ENCODE data around the gene BCAR3. TPM values are rescaled to one million over a fixed set of nuclear protein-coding genes. Genes with fewer than 3 reads are reported as not detected.

Gene BCAR3
- total RNA-seq, 1 donor from 2014 or later, result 22.8 TPM

DNA sequence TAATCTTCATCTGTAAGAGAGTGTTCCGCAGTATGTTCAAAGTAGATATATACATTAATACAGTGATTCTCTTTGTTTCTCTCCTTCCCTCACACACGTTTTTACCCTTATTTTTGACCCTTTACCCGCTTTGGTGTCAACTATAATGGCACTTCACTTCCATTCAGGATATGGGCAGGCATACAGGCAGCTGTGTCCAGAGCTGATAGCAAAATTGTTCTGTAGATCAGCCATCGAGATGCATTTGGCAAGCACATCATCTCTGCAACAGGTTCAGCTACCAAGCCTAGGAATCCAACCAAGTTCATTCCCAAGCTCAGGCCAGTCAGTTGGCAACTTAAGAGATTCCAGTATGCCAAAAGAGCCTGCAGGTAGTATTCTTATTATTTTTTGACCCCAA lies 158.9 kb downstream of the BCAR3 start:
- no peak for DNase-seq (ENCODE audit: extremely low spot score in 2 of 2)
- no peaks in the 10 kb centered on the region for H3K27me3 ChIP-seq
- H3K4me1 ChIP-seq, result no peaks in the 10 kb centered on the region
- H3K27ac ChIP-seq, result no peak overlapping the region
- TF ChIP-seq POLR2A (IDR thresholded peaks at IDR 0.05), result no peak
- no peak for TF ChIP-seq POLR2AphosphoS5 (IDR thresholded peaks at IDR 0.05; ENCODE audit: insufficient read depth in 1 of 2, low read depth in 1 of 2)
- TF ChIP-seq, protein P1, sequence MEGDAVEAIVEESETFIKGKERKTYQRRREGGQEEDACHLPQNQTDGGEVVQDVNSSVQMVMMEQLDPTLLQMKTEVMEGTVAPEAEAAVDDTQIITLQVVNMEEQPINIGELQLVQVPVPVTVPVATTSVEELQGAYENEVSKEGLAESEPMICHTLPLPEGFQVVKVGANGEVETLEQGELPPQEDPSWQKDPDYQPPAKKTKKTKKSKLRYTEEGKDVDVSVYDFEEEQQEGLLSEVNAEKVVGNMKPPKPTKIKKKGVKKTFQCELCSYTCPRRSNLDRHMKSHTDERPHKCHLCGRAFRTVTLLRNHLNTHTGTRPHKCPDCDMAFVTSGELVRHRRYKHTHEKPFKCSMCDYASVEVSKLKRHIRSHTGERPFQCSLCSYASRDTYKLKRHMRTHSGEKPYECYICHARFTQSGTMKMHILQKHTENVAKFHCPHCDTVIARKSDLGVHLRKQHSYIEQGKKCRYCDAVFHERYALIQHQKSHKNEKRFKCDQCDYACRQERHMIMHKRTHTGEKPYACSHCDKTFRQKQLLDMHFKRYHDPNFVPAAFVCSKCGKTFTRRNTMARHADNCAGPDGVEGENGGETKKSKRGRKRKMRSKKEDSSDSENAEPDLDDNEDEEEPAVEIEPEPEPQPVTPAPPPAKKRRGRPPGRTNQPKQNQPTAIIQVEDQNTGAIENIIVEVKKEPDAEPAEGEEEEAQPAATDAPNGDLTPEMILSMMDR (IDR thresholded peaks at IDR 0.05), result no peak
- intact Hi-C loops (cut with DNase I), result no loop called here
- no peak overlapping the region for H3K4me3 ChIP-seq
- no peaks in the 10 kb centered on the region for H3K36me3 ChIP-seq
- no peaks in the 10 kb centered on the region for H3K9me3 ChIP-seq

DNA sequence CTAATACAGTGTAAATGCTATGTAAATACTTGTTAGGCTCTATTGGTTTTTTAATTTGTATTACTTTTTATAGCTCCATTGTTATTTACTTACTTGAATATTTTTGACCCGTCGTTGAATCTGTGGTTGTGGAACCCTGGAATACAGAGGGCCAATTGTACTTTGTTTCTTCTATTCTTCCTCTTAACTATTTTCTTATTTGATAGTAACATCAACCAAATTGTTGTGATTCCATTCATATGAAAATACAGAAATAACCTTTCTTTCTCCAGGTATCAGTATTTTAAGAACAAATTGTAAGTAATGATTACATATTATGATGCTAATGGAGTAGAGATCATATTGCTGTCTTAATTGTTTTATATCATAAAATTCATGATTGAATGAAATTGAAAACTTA lies 160.0 kb downstream of the BCAR3 start:
- DNase-seq (ENCODE audit: extremely low spot score in 2 of 2), result no peak
- intact Hi-C loops (cut with DNase I), result no loop called here
- H3K27ac ChIP-seq, result no peak overlapping the region
- no peaks in the 10 kb centered on the region for H3K9me3 ChIP-seq
- TF ChIP-seq, protein P1 (IDR thresholded peaks at IDR 0.05), result no peak
- TF ChIP-seq POLR2AphosphoS5 (IDR thresholded peaks at IDR 0.05; ENCODE audit: insufficient read depth in 1 of 2, low read depth in 1 of 2), result no peak
- no peak for TF ChIP-seq POLR2A (IDR thresholded peaks at IDR 0.05)
- no peaks in the 10 kb centered on the region for H3K4me1 ChIP-seq
- H3K36me3 ChIP-seq, result no peaks in the 10 kb centered on the region
- H3K27me3 ChIP-seq, result no peaks in the 10 kb centered on the region
- no peak overlapping the region for H3K4me3 ChIP-seq

DNA sequence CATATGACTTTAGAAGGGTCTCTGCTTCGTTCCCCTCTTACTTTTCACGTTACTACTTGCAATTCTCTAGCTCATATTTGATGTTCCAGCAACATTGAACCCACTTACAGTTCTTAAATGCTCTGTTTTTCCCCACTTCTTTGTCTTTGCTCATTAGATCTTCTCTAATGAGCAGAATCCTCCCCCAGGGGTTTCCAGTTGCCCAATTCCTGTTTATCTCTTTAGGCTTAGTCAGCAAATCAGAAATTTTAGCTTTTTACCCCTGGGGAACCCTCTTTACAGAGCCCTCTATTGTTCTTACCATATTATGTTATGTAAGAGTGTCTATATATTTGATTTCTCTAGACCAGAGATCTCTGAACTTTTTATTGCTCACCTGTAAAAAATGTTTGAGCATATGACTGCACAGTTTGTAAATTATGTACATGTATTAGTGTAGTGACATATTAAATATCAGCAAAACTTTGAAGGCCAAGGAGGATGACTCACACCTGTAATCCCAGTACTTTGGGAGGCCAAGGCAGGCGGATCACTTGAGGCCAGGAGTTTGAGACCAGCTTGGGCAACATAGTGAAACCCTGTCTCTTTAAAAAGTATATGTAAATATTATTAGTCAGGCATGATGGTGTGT lies 162.3 kb downstream of the BCAR3 start:
- Histone ChIP-seq H3K9me3 (no peaks in the 10 kb centered on the region), H3K36me3 (no peaks in the 10 kb centered on the region), H3K4me3 (no peak overlapping the region), H3K27me3 (no peaks in the 10 kb centered on the region), H3K27ac (no peak overlapping the region), H3K4me1 (no peaks in the 10 kb centered on the region)
- DNase-seq (ENCODE audit: extremely low spot score in 2 of 2), result no peak
- intact Hi-C loops (cut with DNase I), result no loop called here
- TF ChIP-seq POLR2A (IDR thresholded peaks at IDR 0.05), result no peak
- TF ChIP-seq, protein P1 (IDR thresholded peaks at IDR 0.05), result no peak
- no peak for TF ChIP-seq POLR2AphosphoS5 (IDR thresholded peaks at IDR 0.05; ENCODE audit: insufficient read depth in 1 of 2, low read depth in 1 of 2)

DNA sequence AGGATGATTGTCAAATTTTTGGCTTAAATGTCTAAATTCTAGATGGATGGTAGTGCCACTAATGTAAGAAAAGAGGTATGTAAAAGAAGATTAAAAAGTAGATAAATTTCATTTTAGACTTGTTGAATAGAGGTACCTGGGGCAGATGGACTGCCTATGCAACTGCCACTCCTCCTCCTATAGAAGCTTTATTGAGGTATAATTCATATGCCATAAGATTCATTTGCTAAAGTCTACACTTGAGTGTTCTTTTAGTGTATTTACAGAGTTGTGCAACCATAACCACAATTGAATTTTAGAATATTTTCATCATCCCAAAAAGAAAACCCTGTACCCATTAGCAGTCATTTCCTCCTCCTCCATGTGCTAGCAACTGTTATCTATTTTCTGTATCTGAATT lies 163.1 kb downstream of the BCAR3 start:
- no peaks in the 10 kb centered on the region for H3K4me1 ChIP-seq
- H3K27ac ChIP-seq, result no peak overlapping the region
- no peak overlapping the region for H3K4me3 ChIP-seq
- intact Hi-C loops (cut with DNase I), result no loop called here
- TF ChIP-seq, protein P1 (IDR thresholded peaks at IDR 0.05), result no peak
- TF ChIP-seq POLR2AphosphoS5 (IDR thresholded peaks at IDR 0.05; ENCODE audit: insufficient read depth in 1 of 2, low read depth in 1 of 2), result no peak
- no peak for TF ChIP-seq POLR2A (IDR thresholded peaks at IDR 0.05)
- no peaks in the 10 kb centered on the region for H3K27me3 ChIP-seq
- no peak for DNase-seq (ENCODE audit: extremely low spot score in 2 of 2)
- no peaks in the 10 kb centered on the region for H3K9me3 ChIP-seq
- H3K36me3 ChIP-seq, result no peaks in the 10 kb centered on the region

DNA sequence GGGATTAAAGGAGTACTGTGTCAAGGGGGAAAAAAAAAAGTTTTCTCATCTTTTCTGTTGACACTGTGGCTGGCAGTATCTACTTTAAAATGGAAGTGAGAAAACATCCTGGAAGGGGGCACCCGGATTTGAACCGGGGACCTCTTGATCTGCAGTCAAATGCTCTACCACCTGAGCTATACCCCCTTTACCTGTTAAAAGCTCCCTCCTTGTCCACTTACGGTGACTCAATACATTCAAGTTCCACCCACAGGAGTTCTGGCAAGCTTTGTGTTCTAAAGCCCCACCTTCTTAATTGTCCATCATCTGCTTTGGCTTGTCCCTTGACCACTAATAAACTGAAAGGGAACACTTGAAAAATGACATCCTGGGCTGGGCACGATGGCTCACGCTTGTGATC lies 165.5 kb downstream of the BCAR3 start:
- no peak overlapping the region for H3K27ac ChIP-seq

More for the DNA sequence above, 165.5 kb downstream of the BCAR3 start:
- intact Hi-C loops (cut with DNase I), result no loop called here
- H3K9me3 ChIP-seq, result no peaks in the 10 kb centered on the region
- H3K4me1 ChIP-seq, result no peaks in the 10 kb centered on the region
- DNase-seq (ENCODE audit: extremely low spot score in 2 of 2), result no peak
- TF ChIP-seq, protein P1 (IDR thresholded peaks at IDR 0.05), result no peak
- no peaks in the 10 kb centered on the region for H3K36me3 ChIP-seq
- no peaks in the 10 kb centered on the region for H3K27me3 ChIP-seq
- no peak overlapping the region for H3K4me3 ChIP-seq

Data from vagina (tissue), 2 donors.